Superior temporal gyrus (tissue), 1 donor: Measurements from ENCODE around the gene ASPHD1.

Experiments used
- DNase-seq: peaks from one replicate; pipeline ENCODE4 v3.0.0-alpha.2; 2016; ENCODE audit errors: extremely low spot score

ASPHD1 gene

GRCh38 chr16:29943846-29944799 lies 43.8 kb downstream of the ASPHD1 start:
- DNase-seq: no peak

DNA sequence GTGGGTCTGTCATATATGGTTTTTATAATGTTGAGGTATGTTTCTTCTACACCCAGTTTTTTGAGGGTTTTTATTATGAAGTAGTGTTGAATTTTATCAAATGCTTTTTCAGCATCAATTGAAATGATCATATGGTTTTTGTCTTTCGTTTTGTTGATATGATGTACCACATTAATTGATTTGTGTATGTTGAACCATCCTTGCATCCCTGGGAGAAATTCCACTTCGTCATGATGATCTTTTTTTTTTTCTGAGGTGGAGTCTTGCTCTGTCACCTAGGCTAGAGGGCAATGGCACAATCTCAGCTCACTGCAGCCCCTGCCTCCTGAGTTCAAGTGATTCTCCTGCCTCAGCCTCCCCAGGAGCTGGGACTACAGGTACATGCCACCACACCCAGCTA lies 47.6 kb downstream of the ASPHD1 start:
- DNase-seq: no peak

DNA sequence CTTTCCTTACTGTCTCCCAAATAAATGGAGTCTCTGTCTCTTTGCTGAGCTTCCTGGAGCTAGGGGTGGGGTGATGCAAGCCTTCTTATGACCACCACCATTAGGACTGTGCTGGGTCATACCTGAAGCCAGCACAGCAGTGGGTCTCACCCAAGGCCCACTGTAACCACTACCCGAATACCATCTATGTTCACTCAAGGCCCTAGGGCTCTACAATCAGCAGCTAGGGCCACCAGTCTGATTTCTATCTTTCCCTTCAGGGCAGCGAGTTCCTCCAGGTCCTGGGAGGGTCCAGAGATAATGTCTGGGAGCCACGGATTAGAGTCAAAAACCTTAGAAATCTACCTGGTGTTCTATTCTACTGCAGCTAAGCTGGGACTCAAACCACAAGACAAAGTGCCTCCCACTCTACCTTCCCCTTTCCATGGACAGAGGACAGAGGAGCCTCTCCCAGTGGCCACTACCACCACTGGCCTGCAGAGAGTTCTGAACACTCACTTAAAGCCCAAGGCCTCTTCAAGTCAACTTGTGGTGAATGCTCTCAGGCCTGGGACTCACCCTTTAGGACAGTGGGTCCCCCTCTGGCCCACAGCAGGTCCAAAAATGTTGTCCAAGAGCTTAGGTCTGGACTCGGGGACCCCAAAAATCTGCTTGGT lies 50.6 kb downstream of the ASPHD1 start:
- DNase-seq: no peak

DNA sequence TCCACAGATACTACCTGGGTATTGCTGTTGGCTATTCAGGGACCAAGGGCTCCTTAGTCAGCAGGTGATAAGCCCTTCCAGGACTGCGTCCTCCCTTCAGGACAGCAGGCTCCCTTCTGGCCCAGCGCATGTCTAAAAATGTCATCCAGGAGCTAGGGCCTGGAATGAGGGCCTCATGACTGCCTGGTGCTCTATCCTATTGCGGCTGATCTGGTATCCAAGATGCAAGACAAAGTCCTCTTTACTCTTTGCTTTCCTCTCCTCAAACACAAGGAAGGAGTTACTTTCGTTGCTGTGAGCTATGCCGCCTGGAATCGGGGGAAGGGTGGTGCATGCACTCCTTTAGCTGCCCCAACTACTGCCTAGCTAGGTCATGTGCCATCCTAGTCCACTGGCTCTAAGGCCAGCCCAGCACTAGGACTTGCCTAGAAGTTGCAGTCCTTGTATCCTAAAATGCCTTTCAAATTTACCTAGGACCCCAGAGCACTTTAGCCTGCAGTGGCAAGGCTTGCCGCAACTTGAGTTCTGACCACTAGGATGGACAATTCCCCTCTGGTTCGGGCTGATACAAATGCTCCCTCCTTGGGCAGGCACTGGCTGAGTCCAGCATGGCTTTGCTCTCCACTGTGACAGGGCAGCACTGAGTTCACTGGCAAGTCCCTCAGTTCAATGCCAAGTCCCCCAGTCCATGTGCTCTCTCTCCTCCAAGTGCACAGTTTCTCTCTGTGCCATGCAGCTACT lies 51.5 kb downstream of the ASPHD1 start:
- DNase-seq: no peak
